ENCODE measurements around the gene NEU2. TPM values are rescaled to one million over a fixed set of nuclear protein-coding genes. Genes with fewer than 3 reads are reported as not detected.

The NEU2 gene
- polyA plus RNA-seq, 2 of the 4 experiments (the other 2 are of a cell fraction): not detected

GRCh38 chr2:233009661-233010060 is 22.8 kb upstream of the NEU2 start (continued):
- TF ChIP-seq EHMT2 (IDR thresholded peaks at IDR 0.05; ENCODE audit: low read depth) (no peak), ZC3H11A (IDR thresholded peaks at IDR 0.05) (no peak), REST (IDR thresholded peaks at IDR 0.05) (no peak), POLR2A (IDR thresholded peaks at IDR 0.05; ENCODE audit: low read length) (no peak), HOXB5 (CRISPR knock-in tag; IDR thresholded peaks at IDR 0.05) (no peak), ZNF302 (CRISPR knock-in tag; IDR thresholded peaks at IDR 0.05) (no peak)

- WGBS (ENCODE audit: missing lambda C conversion rate): 88% methylated on average over 8 of the region's 9 CpGs
- FAIRE-seq: no peak
- TF ChIP-seq CHD2 (IDR thresholded peaks at IDR 0.05; ENCODE audit: low read length, partially characterized antibody): no peak
- no peak for TF ChIP-seq NPAS2 (CRISPR knock-in tag; IDR thresholded peaks at IDR 0.05; ENCODE audit: borderline replicate concordance)
- TF ChIP-seq ZNF302 (CRISPR knock-in tag; IDR thresholded peaks at IDR 0.05): no peak
- TF ChIP-seq JUNB (IDR thresholded peaks at IDR 0.05): no peak
- no peak for TF ChIP-seq ZSCAN20 (CRISPR knock-in tag; IDR thresholded peaks at IDR 0.05)
- no peak for TF ChIP-seq MYC (IDR thresholded peaks at IDR 0.05; ENCODE audit: borderline replicate concordance, low read length)
- no peak for TF ChIP-seq EP300 (IDR thresholded peaks at IDR 0.05)
- no peak for TF ChIP-seq ATOH8 (CRISPR knock-in tag; IDR thresholded peaks at IDR 0.05; ENCODE audit: low read depth)
- no peak for TF ChIP-seq NR3C1 (IDR thresholded peaks at IDR 0.05)
- TF ChIP-seq E2F6 (IDR thresholded peaks at IDR 0.05; ENCODE audit: borderline replicate concordance, low read depth): no peak
- TF ChIP-seq ELK1 (IDR thresholded peaks at IDR 0.05; ENCODE audit: low read depth, low read length): no peak
- no peak for TF ChIP-seq JUN (IDR thresholded peaks at IDR 0.05)
- no peak for TF ChIP-seq FOXS1 (CRISPR knock-in tag; IDR thresholded peaks at IDR 0.05)
- TF ChIP-seq MAX (IDR thresholded peaks at IDR 0.05): no peak
- no peak for TF ChIP-seq FOSB (CRISPR knock-in tag; IDR thresholded peaks at IDR 0.05)
- no peak for TF ChIP-seq TP53 (CRISPR knock-in tag; IDR thresholded peaks at IDR 0.05)
- Histone ChIP-seq H3K4me1 (peaks cover 25% of the 10 kb centered on the region), H3K4me2 (no peak overlapping the region), H3K4me3 (no peak overlapping the region), H3K27ac (peak overlapping the region in 1 of 2 experiments; percentile 44; a peak in 3 of 6 replicates), H3K9me3 (no peaks in the 10 kb centered on the region)
- no peak for ATAC-seq
- CTCF ChIA-PET: interaction anchor here (0.7 kb wide), 1 partner anchor 45 kb away, joined by 4 read pairs; no protein-coding TSS in a partner anchor
- POLR2A ChIA-PET: no interaction called here
- no peak for DNase-seq (ENCODE audit: low read depth in 1 of 2, low spot score in 1 of 2)
Measured at GRCh38 chr2:233010569-233011267, 21.8 kb upstream of the NEU2 start.

All from A549 (cell line).